Measurements from ENCODE around the gene ZFP57.
A peak's percentile ranks its signal among the peaks of the same experiment; 100 is the strongest.

Gene ZFP57

GRCh38 chr6:29649701-29650673 is 31.0 kb downstream of the ZFP57 start:
- peak overlapping the region; percentile 76 for H3K9ac ChIP-seq
- no peaks in the 10 kb centered on the region for H3K27me3 ChIP-seq (ENCODE audit: insufficient read depth, low read depth)
- peak overlapping the region; percentile 86 for H3K27ac ChIP-seq
- peak overlapping the region; percentile 67 for H2AFZ ChIP-seq (ENCODE audit: low read depth)
- H3K36me3 ChIP-seq (ENCODE audit: insufficient read depth), result no peaks in the 10 kb centered on the region
- H3K4me2 ChIP-seq, result peak overlapping the region; percentile 66
- peaks cover 17% of the 10 kb centered on the region for H3K4me1 ChIP-seq (ENCODE audit: low read depth, poor library complexity, severe bottlenecking)
- no peaks in the 10 kb centered on the region for H4K20me1 ChIP-seq (ENCODE audit: insufficient read depth)
- no peak overlapping the region for H3K4me3 ChIP-seq (IDR thresholded peaks at IDR 0.05; ENCODE audit: insufficient read depth, low read depth, low read length)
- TF ChIP-seq CTCF (conservative IDR thresholded peaks at IDR 0.05; ENCODE audit: low read depth, low read length), result peak; percentile 91
- H3K79me2 ChIP-seq (ENCODE audit: insufficient read depth, low read depth), result no peaks in the 10 kb centered on the region

GRCh38 chr6:29647927-29648642 is 32.9 kb downstream of the ZFP57 start:
- TF ChIP-seq CTCF (conservative IDR thresholded peaks at IDR 0.05; ENCODE audit: low read depth, low read length), result peak; percentile 66
- Histone ChIP-seq H2AFZ (ENCODE audit: low read depth) (no peak overlapping the region), H3K79me2 (ENCODE audit: insufficient read depth, low read depth) (no peaks in the 10 kb centered on the region), H3K36me3 (ENCODE audit: insufficient read depth) (no peaks in the 10 kb centered on the region), H3K4me1 (ENCODE audit: low read depth, poor library complexity, severe bottlenecking) (peaks cover 7% of the 10 kb centered on the region), H3K9ac (no peak overlapping the region), H3K4me3 (IDR thresholded peaks at IDR 0.05; ENCODE audit: insufficient read depth, low read depth, low read length) (no peak overlapping the region), H4K20me1 (ENCODE audit: insufficient read depth) (no peaks in the 10 kb centered on the region), H3K27ac (no peak overlapping the region), H3K27me3 (ENCODE audit: insufficient read depth, low read depth) (no peaks in the 10 kb centered on the region), H3K4me2 (no peak overlapping the region)

- Histone ChIP-seq H3K27me3 (ENCODE audit: insufficient read depth, low read depth) (no peaks in the 10 kb centered on the region), H3K4me2 (no peak overlapping the region), H3K79me2 (ENCODE audit: insufficient read depth, low read depth) (no peaks in the 10 kb centered on the region), H3K4me3 (IDR thresholded peaks at IDR 0.05; ENCODE audit: insufficient read depth, low read depth, low read length) (no peak overlapping the region), H3K36me3 (ENCODE audit: insufficient read depth) (no peaks in the 10 kb centered on the region), H3K9ac (no peak overlapping the region), H3K27ac (no peak overlapping the region), H4K20me1 (ENCODE audit: insufficient read depth) (no peaks in the 10 kb centered on the region), H3K4me1 (ENCODE audit: low read depth, poor library complexity, severe bottlenecking) (no peaks in the 10 kb centered on the region), H2AFZ (ENCODE audit: low read depth) (no peak overlapping the region)
- no peak for TF ChIP-seq CTCF (conservative IDR thresholded peaks at IDR 0.05; ENCODE audit: low read depth, low read length)
Measured at GRCh38 chr6:29641430-29642148, 39.4 kb downstream of the ZFP57 start.

- TF ChIP-seq CTCF (conservative IDR thresholded peaks at IDR 0.05; ENCODE audit: low read depth, low read length), result no peak
- no peak overlapping the region for H3K27ac ChIP-seq
- H3K9ac ChIP-seq, result no peak overlapping the region
- no peak overlapping the region for H2AFZ ChIP-seq (ENCODE audit: low read depth)
- no peaks in the 10 kb centered on the region for H3K27me3 ChIP-seq (ENCODE audit: insufficient read depth, low read depth)
- H3K4me2 ChIP-seq, result no peak overlapping the region
- no peaks in the 10 kb centered on the region for H3K36me3 ChIP-seq (ENCODE audit: insufficient read depth)
- H3K79me2 ChIP-seq (ENCODE audit: insufficient read depth, low read depth), result no peaks in the 10 kb centered on the region
- no peak overlapping the region for H3K4me3 ChIP-seq (IDR thresholded peaks at IDR 0.05; ENCODE audit: insufficient read depth, low read depth, low read length)
- H3K4me1 ChIP-seq (ENCODE audit: low read depth, poor library complexity, severe bottlenecking), result no peaks in the 10 kb centered on the region
- no peaks in the 10 kb centered on the region for H4K20me1 ChIP-seq (ENCODE audit: insufficient read depth)
Measured at GRCh38 chr6:29637247-29637646, 43.7 kb downstream of the ZFP57 start.
